WTC11 (cell line): ENCODE results near the gene LMF1. TPM values are rescaled to one million over a fixed set of nuclear protein-coding genes. Genes with fewer than 3 reads are reported as not detected.

Experiments used
- ATAC-seq: fragments of 200-7000 bp; cut with Tn5 transposase; 2 replicates; pipeline ENCODE4 v1.10.0; 2021; ENCODE audit warnings: mild to moderate bottlenecking, moderate library complexity
- CTCF ChIA-PET: fragments of 300-600 bp; sonication (Branson Sonifier 250); formaldehyde crosslinking; loops from one replicate; lab custom pipeline; 2021; ENCODE audit warnings: antibody characterized with exemption; lab: Charles Lee
- POLR2A ChIA-PET: fragments of 350-600 bp; sonication (Branson Sonifier 250); formaldehyde crosslinking; loops from one replicate; lab custom pipeline; 2021; ENCODE audit warnings: antibody characterized with exemption; lab: Charles Lee
- DNase-seq: peaks from one replicate; pipeline ENCODE4 v3.0.0; 2021; ENCODE audit warnings: low spot score
- H3K27ac Mint-ChIP-seq: 2 replicates; pipeline ENCODE4 v1.8.0; 2021; ENCODE audit warnings: mixed read lengths
- H3K27me3 Mint-ChIP-seq: 2 replicates; pipeline ENCODE4 v1.8.0; 2021; ENCODE audit warnings: low read depth, mild to moderate bottlenecking, moderate library complexity, mixed read lengths
- H3K36me3 Mint-ChIP-seq: 2 replicates; pipeline ENCODE4 v1.8.0; 2021; ENCODE audit warnings: mixed read lengths
- H3K4me1 Mint-ChIP-seq: 2 replicates; pipeline ENCODE4 v1.8.0; 2022; ENCODE audit warnings: mixed read lengths
- H3K4me3 Mint-ChIP-seq: 2 replicates; pipeline ENCODE4 v1.8.0; 2021; ENCODE audit warnings: mild to moderate bottlenecking, moderate library complexity, mixed read lengths
- H3K9me3 Mint-ChIP-seq: 2 replicates; pipeline ENCODE4 v1.8.0; 2021; ENCODE audit warnings: mixed read lengths
- ELF4 ChIP-seq: sonication (generic); formaldehyde crosslinking; IDR thresholded peaks from 2 replicates; pipeline ENCODE4 v1.8.1; 2022; ENCODE audit warnings: low read depth, mild to moderate bottlenecking, moderate library complexity, missing genetic modification reagents
- FOXJ3 ChIP-seq: sonication (generic); formaldehyde crosslinking; IDR thresholded peaks from 2 replicates; pipeline ENCODE4 v1.9.0; 2021; ENCODE audit warnings: missing genetic modification reagents, mild to moderate bottlenecking, borderline replicate concordance
- FOXP1 ChIP-seq: sonication (generic); formaldehyde crosslinking; IDR thresholded peaks from 2 replicates; pipeline ENCODE4 v1.8.0; 2022; ENCODE audit warnings: missing genetic modification reagents, mild to moderate bottlenecking, moderate library complexity, borderline replicate concordance
- NR3C1 ChIP-seq: sonication (generic); formaldehyde crosslinking; conservative IDR thresholded peaks from 2 replicates; pipeline ENCODE4 v1.8.1; 2023; ENCODE audit warnings: low read depth, mild to moderate bottlenecking, missing genetic modification reagents
- OVOL2 ChIP-seq: fragments of 250-450 bp; sonication (Bioruptor Pico); IDR thresholded peaks from 2 replicates; pipeline ENCODE4 v1.9.0; 2021; ENCODE audit warnings: mild to moderate bottlenecking, borderline replicate concordance
- RELA ChIP-seq: sonication (generic); formaldehyde crosslinking; IDR thresholded peaks from 2 replicates; pipeline ENCODE4 v1.8.1; 2022; ENCODE audit warnings: missing genetic modification reagents, mild to moderate bottlenecking, borderline replicate concordance
- SOX15 ChIP-seq: fragments of 250-450 bp; sonication (Bioruptor Pico); IDR thresholded peaks from 2 replicates; pipeline ENCODE4 v1.9.0; 2021; ENCODE audit warnings: mild to moderate bottlenecking
- TEAD4 ChIP-seq: sonication (generic); formaldehyde crosslinking; IDR thresholded peaks from 2 replicates; pipeline ENCODE4 v1.8.0; 2022; ENCODE audit warnings: mild to moderate bottlenecking, missing genetic modification reagents
- ZNF138 ChIP-seq: sonication (generic); formaldehyde crosslinking; conservative IDR thresholded peaks from 2 replicates; pipeline ENCODE4 v1.8.1; 2022; ENCODE audit warnings: mild to moderate bottlenecking, moderate library complexity, missing genetic modification reagents
- ZNF263 ChIP-seq: sonication (generic); formaldehyde crosslinking; IDR thresholded peaks from 2 replicates; pipeline ENCODE4 v1.8.1; 2022; ENCODE audit warnings: low read depth, mild to moderate bottlenecking, moderate library complexity, missing genetic modification reagents
- ZNF317 ChIP-seq: sonication (generic); formaldehyde crosslinking; IDR thresholded peaks from 2 replicates; pipeline ENCODE4 v1.8.1; 2023; ENCODE audit warnings: low read depth, mild to moderate bottlenecking, moderate library complexity, missing genetic modification reagents, borderline replicate concordance
- ZNF396 ChIP-seq: fragments of 250-450 bp; sonication (Bioruptor Pico); IDR thresholded peaks from 2 replicates; pipeline ENCODE4 v1.8.0; 2021; ENCODE audit warnings: mild to moderate bottlenecking, moderate library complexity, borderline replicate concordance
- total RNA-seq: library from RNA; stranded (reverse); gene quantifications from 3 replicates; pipeline ENCODE4 v1.2.3, GENCODE V29; 2021
- TF ChIP-seq, protein P1 (sequence below): sonication (generic); formaldehyde crosslinking; IDR thresholded peaks from 2 replicates; pipeline ENCODE4 v1.8.0; 2023; ENCODE audit warnings: missing genetic modification reagents
- TF ChIP-seq, protein P2 (sequence below): sonication (generic); formaldehyde crosslinking; IDR thresholded peaks from 2 replicates; pipeline ENCODE4 v1.8.0; 2022; ENCODE audit warnings: mild to moderate bottlenecking, missing genetic modification reagents
- TF ChIP-seq, protein P3 (sequence below): fragments of 250-450 bp; sonication (Bioruptor Pico); IDR thresholded peaks from 2 replicates; pipeline ENCODE4 v2.1.2; 2022; ENCODE audit warnings: mild to moderate bottlenecking, moderate library complexity
- TF ChIP-seq, protein P4 (sequence below): sonication (generic); formaldehyde crosslinking; IDR thresholded peaks from 2 replicates; pipeline ENCODE4 v1.8.0; 2022; ENCODE audit warnings: mild to moderate bottlenecking, missing genetic modification reagents
- TF ChIP-seq, protein P5 (sequence below): sonication (generic); formaldehyde crosslinking; IDR thresholded peaks from 2 replicates; pipeline ENCODE4 v1.8.0; 2022; ENCODE audit warnings: mild to moderate bottlenecking, missing genetic modification reagents
- TF ChIP-seq, protein P6 (sequence below): sonication (generic); formaldehyde crosslinking; IDR thresholded peaks from 2 replicates; pipeline ENCODE4 v1.8.0; 2022; ENCODE audit warnings: missing genetic modification reagents

The LMF1 gene
- total RNA-seq, 1 experiment from 2014 or later, result 10.5 TPM

DNA sequence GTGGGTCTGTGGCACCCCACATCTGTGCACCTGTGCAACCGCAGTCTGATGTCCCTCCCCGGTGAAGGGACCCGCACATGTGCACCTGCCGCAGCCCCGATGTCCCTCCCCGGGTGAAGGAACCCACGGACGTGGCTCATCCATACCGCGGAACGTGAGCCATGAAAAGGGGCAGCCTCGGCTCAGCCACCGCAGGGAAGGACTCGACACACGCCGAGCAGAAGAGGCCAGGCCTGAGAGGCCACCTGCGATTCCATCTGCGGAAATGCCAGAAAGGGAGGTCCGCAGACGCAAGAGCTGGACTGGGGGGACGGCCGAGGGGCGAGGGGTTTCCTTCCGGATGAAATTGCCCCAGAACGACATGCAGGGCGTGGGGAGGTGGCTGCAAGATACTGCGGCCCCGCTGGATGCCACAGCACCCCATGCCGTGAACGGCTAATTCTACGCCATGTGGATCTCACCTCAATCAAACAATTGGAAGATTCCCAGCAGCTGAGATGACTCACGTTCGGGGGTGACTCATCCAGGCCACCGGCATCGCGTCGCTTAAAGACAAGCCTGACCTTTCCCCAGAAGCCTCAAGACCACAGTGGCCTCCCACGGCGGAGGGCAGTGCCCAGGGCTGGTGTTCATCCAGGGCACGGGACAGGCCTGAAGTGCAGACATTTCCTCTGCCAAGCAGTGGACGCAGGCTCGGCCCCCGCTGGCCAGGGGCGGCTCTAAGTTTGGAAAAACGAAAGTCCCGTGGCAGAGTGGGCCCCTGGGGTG is 31.8 kb upstream of the LMF1 start:
- H3K27ac Mint-ChIP-seq, result no peak overlapping the region
- H3K36me3 Mint-ChIP-seq, result no peaks in the 10 kb centered on the region
- H3K27me3 Mint-ChIP-seq, result no peaks in the 10 kb centered on the region
- TF ChIP-seq FOXP1 (no peak), TEAD4 (CRISPR knock-in tag) (no peak), ZNF263 (CRISPR knock-in tag) (no peak), ELF4 (CRISPR knock-in tag) (no peak), ZNF396 (CRISPR knock-in tag) (no peak), RELA (CRISPR knock-in tag) (no peak), OVOL2 (CRISPR knock-in tag) (no peak), ZNF138 (CRISPR knock-in tag) (no peak), FOXJ3 (CRISPR knock-in tag) (no peak), SOX15 (no peak), NR3C1 (no peak), ZNF317 (no peak)
- TF ChIP-seq, protein P1, sequence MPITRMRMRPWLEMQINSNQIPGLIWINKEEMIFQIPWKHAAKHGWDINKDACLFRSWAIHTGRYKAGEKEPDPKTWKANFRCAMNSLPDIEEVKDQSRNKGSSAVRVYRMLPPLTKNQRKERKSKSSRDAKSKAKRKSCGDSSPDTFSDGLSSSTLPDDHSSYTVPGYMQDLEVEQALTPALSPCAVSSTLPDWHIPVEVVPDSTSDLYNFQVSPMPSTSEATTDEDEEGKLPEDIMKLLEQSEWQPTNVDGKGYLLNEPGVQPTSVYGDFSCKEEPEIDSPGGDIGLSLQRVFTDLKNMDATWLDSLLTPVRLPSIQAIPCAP (CRISPR knock-in tag), result no peak
- TF ChIP-seq, protein P2, sequence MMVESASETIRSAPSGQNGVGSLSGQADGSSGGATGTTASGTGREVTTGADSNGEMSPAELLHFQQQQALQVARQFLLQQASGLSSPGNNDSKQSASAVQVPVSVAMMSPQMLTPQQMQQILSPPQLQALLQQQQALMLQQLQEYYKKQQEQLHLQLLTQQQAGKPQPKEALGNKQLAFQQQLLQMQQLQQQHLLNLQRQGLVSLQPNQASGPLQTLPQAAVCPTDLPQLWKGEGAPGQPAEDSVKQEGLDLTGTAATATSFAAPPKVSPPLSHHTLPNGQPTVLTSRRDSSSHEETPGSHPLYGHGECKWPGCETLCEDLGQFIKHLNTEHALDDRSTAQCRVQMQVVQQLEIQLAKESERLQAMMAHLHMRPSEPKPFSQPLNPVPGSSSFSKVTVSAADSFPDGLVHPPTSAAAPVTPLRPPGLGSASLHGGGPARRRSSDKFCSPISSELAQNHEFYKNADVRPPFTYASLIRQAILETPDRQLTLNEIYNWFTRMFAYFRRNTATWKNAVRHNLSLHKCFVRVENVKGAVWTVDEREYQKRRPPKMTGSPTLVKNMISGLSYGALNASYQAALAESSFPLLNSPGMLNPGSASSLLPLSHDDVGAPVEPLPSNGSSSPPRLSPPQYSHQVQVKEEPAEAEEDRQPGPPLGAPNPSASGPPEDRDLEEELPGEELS, result no peak
- TF ChIP-seq, protein P3, sequence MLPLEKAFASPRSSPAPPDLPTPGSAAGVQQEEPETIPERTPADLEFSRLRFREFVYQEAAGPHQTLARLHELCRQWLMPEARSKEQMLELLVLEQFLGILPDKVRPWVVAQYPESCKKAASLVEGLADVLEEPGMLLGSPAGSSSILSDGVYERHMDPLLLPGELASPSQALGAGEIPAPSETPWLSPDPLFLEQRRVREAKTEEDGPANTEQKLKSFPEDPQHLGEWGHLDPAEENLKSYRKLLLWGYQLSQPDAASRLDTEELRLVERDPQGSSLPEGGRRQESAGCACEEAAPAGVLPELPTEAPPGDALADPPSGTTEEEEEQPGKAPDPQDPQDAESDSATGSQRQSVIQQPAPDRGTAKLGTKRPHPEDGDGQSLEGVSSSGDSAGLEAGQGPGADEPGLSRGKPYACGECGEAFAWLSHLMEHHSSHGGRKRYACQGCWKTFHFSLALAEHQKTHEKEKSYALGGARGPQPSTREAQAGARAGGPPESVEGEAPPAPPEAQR, result no peak
- TF ChIP-seq, protein P4, sequence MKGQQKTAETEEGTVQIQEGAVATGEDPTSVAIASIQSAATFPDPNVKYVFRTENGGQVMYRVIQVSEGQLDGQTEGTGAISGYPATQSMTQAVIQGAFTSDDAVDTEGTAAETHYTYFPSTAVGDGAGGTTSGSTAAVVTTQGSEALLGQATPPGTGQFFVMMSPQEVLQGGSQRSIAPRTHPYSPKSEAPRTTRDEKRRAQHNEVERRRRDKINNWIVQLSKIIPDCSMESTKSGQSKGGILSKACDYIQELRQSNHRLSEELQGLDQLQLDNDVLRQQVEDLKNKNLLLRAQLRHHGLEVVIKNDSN (CRISPR knock-in tag), result no peak
- TF ChIP-seq, protein P5, sequence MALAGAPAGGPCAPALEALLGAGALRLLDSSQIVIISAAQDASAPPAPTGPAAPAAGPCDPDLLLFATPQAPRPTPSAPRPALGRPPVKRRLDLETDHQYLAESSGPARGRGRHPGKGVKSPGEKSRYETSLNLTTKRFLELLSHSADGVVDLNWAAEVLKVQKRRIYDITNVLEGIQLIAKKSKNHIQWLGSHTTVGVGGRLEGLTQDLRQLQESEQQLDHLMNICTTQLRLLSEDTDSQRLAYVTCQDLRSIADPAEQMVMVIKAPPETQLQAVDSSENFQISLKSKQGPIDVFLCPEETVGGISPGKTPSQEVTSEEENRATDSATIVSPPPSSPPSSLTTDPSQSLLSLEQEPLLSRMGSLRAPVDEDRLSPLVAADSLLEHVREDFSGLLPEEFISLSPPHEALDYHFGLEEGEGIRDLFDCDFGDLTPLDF (CRISPR knock-in tag), result no peak
- TF ChIP-seq, protein P6, sequence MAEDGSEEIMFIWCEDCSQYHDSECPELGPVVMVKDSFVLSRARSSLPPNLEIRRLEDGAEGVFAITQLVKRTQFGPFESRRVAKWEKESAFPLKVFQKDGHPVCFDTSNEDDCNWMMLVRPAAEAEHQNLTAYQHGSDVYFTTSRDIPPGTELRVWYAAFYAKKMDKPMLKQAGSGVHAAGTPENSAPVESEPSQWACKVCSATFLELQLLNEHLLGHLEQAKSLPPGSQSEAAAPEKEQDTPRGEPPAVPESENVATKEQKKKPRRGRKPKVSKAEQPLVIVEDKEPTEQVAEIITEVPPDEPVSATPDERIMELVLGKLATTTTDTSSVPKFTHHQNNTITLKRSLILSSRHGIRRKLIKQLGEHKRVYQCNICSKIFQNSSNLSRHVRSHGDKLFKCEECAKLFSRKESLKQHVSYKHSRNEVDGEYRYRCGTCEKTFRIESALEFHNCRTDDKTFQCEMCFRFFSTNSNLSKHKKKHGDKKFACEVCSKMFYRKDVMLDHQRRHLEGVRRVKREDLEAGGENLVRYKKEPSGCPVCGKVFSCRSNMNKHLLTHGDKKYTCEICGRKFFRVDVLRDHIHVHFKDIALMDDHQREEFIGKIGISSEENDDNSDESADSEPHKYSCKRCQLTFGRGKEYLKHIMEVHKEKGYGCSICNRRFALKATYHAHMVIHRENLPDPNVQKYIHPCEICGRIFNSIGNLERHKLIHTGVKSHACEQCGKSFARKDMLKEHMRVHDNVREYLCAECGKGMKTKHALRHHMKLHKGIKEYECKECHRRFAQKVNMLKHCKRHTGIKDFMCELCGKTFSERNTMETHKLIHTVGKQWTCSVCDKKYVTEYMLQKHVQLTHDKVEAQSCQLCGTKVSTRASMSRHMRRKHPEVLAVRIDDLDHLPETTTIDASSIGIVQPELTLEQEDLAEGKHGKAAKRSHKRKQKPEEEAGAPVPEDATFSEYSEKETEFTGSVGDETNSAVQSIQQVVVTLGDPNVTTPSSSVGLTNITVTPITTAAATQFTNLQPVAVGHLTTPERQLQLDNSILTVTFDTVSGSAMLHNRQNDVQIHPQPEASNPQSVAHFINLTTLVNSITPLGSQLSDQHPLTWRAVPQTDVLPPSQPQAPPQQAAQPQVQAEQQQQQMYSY (CRISPR knock-in tag), result no peak
- DNase-seq (no peak), ATAC-seq (no peak)
- no peak overlapping the region for H3K4me3 Mint-ChIP-seq
- POLR2A ChIA-PET, result no interaction called here
- CTCF ChIA-PET, result interaction anchor here (1.3 kb wide), 1 partner anchor 55 kb away, joined by 3 read pairs; no protein-coding TSS in a partner anchor
- no peaks in the 10 kb centered on the region for H3K9me3 Mint-ChIP-seq
- no peaks in the 10 kb centered on the region; the same call in 1 of the 2 replicates for H3K4me1 Mint-ChIP-seq
